Left cardiac atrium (tissue), 4 donors: ENCODE results near the gene TBPL2. TPM values are rescaled to one million over a fixed set of nuclear protein-coding genes. Genes with fewer than 3 reads are reported as not detected.
"Not testable (repeated sequence)": the region's sequence is repeated elsewhere in the genome, so short reads cannot be mapped to it uniquely, and the experiment has no call there.

Experiments
- ATAC-seq, 2 donors: fragments of 200-7000 bp; cut with Tn5 transposase; one replicate each; pipeline ENCODE4 v1.9.1; 2020; ENCODE audit warnings: mild to moderate bottlenecking in 2 of 2, moderate library complexity in 2 of 2
- DNase-seq: peaks from one replicate; pipeline ENCODE4 v3.0.0-alpha.2; 2020
- intact Hi-C, 2 donors: fragments of 100-400 bp; cut with DNase I; formaldehyde crosslinking; loops; one replicate each; pipeline versions ENCODE4 v1.14.1 to v1.15.1; 2022 to 2023
- total RNA-seq, 2 donors: library from RNA; stranded (reverse); fragmentation: NEBNext Ultra II Directional; extraction: Animal tissue kit (Norgen Biotek cat#: 25700); gene quantifications; one replicate each; pipeline ENCODE4 v1.2.1, GENCODE V29; 2021
- donor health status: DM: no; HTN: yes; CAD: no.
- donor health status: DM: no; HTN: yes; CAD: no; lungs with severe emphysema.
- donor health status: DM: yes; HTN: yes; CAD: no.
- donor health status: Dilated cardiomyopathy.

Gene TBPL2
- total RNA-seq, 2 donors from 2014 or later: not detected

GRCh38 chr14:55448141-55448614 lies 7.8 kb upstream of the TBPL2 start:
- peak; percentile 68 for DNase-seq
- intact Hi-C loops: loop anchor here (5.0 to 10.0 kb wide), 2 partner anchors 127 to 1024 kb away; no protein-coding TSS in a partner anchor
- peak; percentile 33 to 86 for ATAC-seq

GRCh38 chr14:55446833-55447232 lies 6.4 kb upstream of the TBPL2 start:
- intact Hi-C loops: loop anchor here (5.0 to 10.0 kb wide), 2 partner anchors 128 to 1025 kb away; no protein-coding TSS in a partner anchor
- no peak for DNase-seq
- ATAC-seq: peak; percentile 58 to 90

GRCh38 chr14:55446127-55446736 lies 5.8 kb upstream of the TBPL2 start:
- ATAC-seq (peak; percentile 58 to 69), DNase-seq (peak; percentile 48)
- intact Hi-C loops: loop anchor here (5.0 to 10.0 kb wide), 2 partner anchors 129 to 1026 kb away; no protein-coding TSS in a partner anchor

GRCh38 chr14:55441286-55441685 lies 870 bp upstream of the TBPL2 start:
- intact Hi-C loops: loop anchor here in 1 of 2 donors (10.0 kb wide), 1 partner anchor 134 kb away; no protein-coding TSS in a partner anchor
- ATAC-seq (no peak), DNase-seq (no peak)

GRCh38 chr14:55438066-55438683 lies 2.2 kb downstream of the TBPL2 start:
- ATAC-seq (peak; percentile 55 to 66), DNase-seq (no peak)
- intact Hi-C loops: loop anchor here in 1 of 2 donors (10.0 kb wide), 1 partner anchor 223 kb away; no protein-coding TSS in a partner anchor

- ATAC-seq (no peak), DNase-seq (no peak)
- intact Hi-C loops: loop anchor here in 1 of 2 donors (10.0 kb wide), 1 partner anchor 222 kb away; no protein-coding TSS in a partner anchor
Measured at GRCh38 chr14:55436931-55437330, 3.5 kb downstream of the TBPL2 start.

GRCh38 chr14:55436519-55436918 lies 3.9 kb downstream of the TBPL2 start:
- intact Hi-C loops: loop anchor here in 1 of 2 donors (10.0 kb wide), 1 partner anchor 222 kb away; no protein-coding TSS in a partner anchor
- no peak for DNase-seq

GRCh38 chr14:55434805-55435174 lies 5.6 kb downstream of the TBPL2 start:
- no peak for DNase-seq
- intact Hi-C loops: loop anchor here in 1 of 2 donors (10.0 kb wide), 1 partner anchor 220 kb away; no protein-coding TSS in a partner anchor
- no peak for ATAC-seq

More at GRCh38 chr14:55436519-55436918, 3.9 kb downstream of the TBPL2 start:
- ATAC-seq: no peak

- intact Hi-C loops: loop anchor here in 1 of 2 donors (10.0 kb wide), 1 partner anchor 219 kb away; no protein-coding TSS in a partner anchor
- DNase-seq (no peak), ATAC-seq (no peak)
Measured at GRCh38 chr14:55433880-55434804, 6.3 kb downstream of the TBPL2 start.

- peak in 1 of 2 donors; percentile 64 for ATAC-seq
- no peak for DNase-seq
- intact Hi-C loops: loop anchor here in 1 of 2 donors (10.0 kb wide), 1 partner anchor 218 kb away; no protein-coding TSS in a partner anchor
Measured at GRCh38 chr14:55432628-55433027, 7.8 kb downstream of the TBPL2 start.

GRCh38 chr14:55430024-55430690 lies 10.3 kb downstream of the TBPL2 start:
- peak; percentile 64 to 76 for ATAC-seq
- no peak for DNase-seq
- intact Hi-C loops: loop anchor here in 1 of 2 donors (10.0 kb wide), 1 partner anchor 215 kb away; no protein-coding TSS in a partner anchor

- DNase-seq (no peak), ATAC-seq (no peak)
- intact Hi-C loops: loop anchor here in 1 of 2 donors (10.0 kb wide), 1 partner anchor 183 kb away; no protein-coding TSS in a partner anchor
Measured at GRCh38 chr14:55427439-55427838, 13.0 kb downstream of the TBPL2 start.

- ATAC-seq: no peak
- no peak for DNase-seq
- intact Hi-C loops: loop anchor here in 1 of 2 donors (10.0 kb wide), 1 partner anchor 182 kb away; no protein-coding TSS in a partner anchor
Measured at GRCh38 chr14:55426891-55427290, 13.5 kb downstream of the TBPL2 start.

- ATAC-seq (no peak), DNase-seq (no peak)
- intact Hi-C loops: loop anchor here in 1 of 2 donors (10.0 kb wide), 1 partner anchor 180 kb away; no protein-coding TSS in a partner anchor
Measured at GRCh38 chr14:55425091-55425490, 15.3 kb downstream of the TBPL2 start.

- DNase-seq (no peak), ATAC-seq (no peak)
- intact Hi-C loops: loop anchor here in 1 of 2 donors (10.0 kb wide), 1 partner anchor 179 kb away; no protein-coding TSS in a partner anchor
Measured at GRCh38 chr14:55423969-55424368, 16.4 kb downstream of the TBPL2 start.

GRCh38 chr14:55422338-55422737 lies 18.1 kb downstream of the TBPL2 start:
- not testable (repeated sequence) for DNase-seq, ATAC-seq
- intact Hi-C loops: loop anchor here in 1 of 2 donors (10.0 kb wide), 1 partner anchor 178 kb away; no protein-coding TSS in a partner anchor

- DNase-seq (no peak), ATAC-seq (no peak)
- intact Hi-C loops: loop anchor here in 1 of 2 donors (10.0 kb wide), 1 partner anchor 175 kb away; no protein-coding TSS in a partner anchor
Measured at GRCh38 chr14:55419663-55420062, 20.8 kb downstream of the TBPL2 start.

- ATAC-seq (no peak), DNase-seq (no peak)
- intact Hi-C loops: no loop called here
Measured at GRCh38 chr14:55418411-55418810, 22.0 kb downstream of the TBPL2 start.
